ENCODE data around the gene LRRC14B.
"Not testable (repeated sequence)": the region's sequence is repeated elsewhere in the genome, so short reads cannot be mapped to it uniquely, and the experiment has no call there.

LRRC14B gene

DNA sequence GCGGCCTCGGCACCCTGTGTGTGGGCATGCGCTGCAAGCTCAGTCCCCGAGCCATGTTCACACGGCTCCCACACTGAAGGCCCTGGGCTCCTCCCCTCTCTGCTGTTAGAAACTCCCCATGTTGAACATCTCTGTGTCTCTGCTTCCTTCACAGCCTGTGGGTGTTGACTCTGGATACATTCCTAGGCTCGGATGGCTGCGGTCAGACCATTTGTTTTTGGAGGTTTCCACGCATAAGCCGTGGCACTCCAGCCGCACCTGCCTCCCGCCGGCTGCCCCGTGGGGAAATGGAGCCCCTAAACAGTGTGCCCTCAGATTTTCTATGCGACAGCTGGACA lies 31.2 kb upstream of the LRRC14B start:
- DNase-seq (ENCODE audit: low read depth in 2 of 2) = no peak

DNA sequence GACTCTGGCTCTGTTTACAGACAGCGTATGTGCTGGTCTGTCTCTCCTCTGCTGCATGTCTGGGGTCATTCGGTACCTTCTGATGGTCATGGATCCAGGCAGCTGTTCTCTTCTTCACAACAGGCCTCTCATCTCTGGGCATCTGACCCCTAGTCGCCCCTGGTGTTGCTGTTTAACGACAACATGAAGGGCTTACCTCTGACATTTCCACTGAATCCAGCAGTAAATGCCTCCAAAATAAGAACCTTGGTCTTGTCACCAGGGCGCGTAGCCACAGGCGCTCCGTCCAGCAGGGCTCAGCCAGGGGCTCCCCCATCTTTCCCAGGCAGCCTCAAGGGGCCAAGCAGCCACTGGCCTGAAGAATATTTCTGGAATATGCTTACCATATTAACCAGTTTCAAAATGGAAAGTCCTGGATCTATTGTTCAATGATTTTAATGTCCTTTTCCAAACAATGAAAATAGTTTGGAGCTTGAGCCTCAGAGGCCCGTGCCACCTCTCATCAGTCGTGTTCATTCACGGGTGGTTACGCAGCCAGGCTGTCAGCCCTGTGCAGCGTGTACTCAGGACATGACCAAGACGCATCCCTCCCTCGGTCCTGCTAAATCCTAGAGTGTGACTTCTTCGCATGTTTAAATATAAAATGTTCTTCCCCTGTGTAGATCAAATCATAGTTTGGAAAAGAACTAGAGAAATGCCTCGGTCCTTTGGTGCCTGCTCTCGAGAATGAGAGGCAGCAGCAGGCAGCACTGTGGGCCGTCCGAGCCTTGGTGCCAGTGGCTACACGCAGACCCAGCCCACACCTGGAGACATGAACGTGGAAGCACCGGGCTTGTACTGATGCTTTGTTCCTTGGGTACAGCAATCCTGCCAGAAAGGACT lies 30.1 kb upstream of the LRRC14B start:
- no peak for DNase-seq (ENCODE audit: low read depth in 2 of 2)

DNA sequence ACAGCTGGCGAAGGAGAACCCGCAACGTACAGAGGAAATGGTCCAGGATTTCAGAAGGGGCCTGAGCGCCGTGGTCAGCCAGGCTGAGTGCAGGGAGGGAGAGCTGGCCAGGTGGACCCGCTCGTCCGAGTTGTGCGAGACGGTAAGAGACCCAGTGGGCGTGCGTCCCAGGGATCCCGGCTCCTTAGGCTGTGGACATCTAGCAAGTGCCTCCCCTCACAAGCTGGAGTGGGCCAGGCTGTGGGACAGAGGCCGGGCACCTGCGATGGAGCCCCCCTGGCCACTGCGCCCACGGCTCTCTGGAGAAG lies 29.5 kb upstream of the LRRC14B start:
- no peak for DNase-seq (ENCODE audit: low read depth in 2 of 2)

DNA sequence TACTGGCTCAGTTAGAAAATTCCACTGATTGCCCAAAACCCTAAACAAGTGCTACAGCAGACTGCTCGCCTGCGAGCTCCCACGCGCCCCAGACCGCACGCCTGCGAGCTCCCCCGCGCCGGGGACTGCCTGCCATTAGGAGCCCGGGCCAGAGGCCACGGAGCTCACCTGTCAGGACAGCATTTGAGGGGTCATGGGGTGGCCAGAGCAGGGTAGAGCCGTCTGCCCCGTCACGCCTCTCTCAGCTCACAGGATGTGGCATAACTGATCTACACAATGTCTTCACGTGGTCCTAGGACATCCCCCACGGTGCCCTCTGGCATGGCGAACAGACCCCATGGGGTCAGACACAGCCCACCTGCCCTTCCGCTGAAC lies 29.1 kb upstream of the LRRC14B start:
- DNase-seq (ENCODE audit: low read depth in 2 of 2) = no peak

GRCh38 chr5:162565-163337 lies 28.5 kb upstream of the LRRC14B start:
- DNase-seq (ENCODE audit: low read depth in 2 of 2) = no peak

- DNase-seq (ENCODE audit: low read depth in 2 of 2) = no peak
These were observed 28.0 kb upstream of the LRRC14B start for GRCh38 chr5:163338-163620.

GRCh38 chr5:163841-164240 lies 27.5 kb upstream of the LRRC14B start:
- DNase-seq (ENCODE audit: low read depth in 2 of 2) = no peak

DNA sequence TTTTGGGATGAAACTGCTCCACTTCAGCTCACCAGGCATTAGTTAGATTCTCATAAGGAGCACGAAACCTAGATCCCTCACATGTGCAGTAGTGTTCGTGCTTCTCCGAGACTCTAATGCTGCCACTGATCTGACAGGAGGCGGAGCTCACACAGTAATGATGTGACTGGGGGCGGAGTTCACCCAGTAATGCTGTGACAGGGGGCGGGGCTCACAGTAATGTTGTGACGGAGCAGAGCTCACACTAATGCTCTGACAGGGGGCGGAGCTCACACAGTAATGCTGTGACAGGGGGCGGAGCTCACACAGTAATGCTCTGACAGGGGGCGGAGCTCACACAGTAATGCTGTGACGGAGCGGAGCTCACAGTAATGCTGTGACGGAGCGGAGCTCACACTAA lies 27.1 kb upstream of the LRRC14B start:
- no peak for DNase-seq (ENCODE audit: low read depth in 2 of 2)

DNA sequence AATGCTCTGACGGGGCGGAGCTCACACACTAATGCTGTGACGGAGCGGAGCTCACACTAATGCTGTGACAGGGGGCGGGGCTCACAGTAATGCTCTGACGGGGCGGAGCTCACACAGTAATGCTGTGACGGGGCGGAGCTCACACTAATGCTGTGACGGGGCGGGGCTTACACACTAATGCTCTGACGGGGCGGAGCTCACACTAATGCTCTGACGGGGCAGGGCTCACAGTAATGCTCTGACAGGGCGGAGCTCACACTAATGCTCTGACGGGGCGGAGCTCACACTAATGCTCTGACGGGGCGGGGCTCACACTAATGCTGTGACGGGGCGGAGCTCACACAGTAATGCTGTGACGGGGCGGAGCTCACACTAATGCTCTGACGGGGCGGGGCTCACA lies 26.5 kb upstream of the LRRC14B start:
- DNase-seq (ENCODE audit: low read depth in 2 of 2) = not testable (repeated sequence)

GRCh38 chr5:166441-167372 lies 24.6 kb upstream of the LRRC14B start:
- no peak for DNase-seq (ENCODE audit: low read depth in 2 of 2)

GRCh38 chr5:167511-167910 lies 23.8 kb upstream of the LRRC14B start:
- no peak for DNase-seq (ENCODE audit: low read depth in 2 of 2)

DNA sequence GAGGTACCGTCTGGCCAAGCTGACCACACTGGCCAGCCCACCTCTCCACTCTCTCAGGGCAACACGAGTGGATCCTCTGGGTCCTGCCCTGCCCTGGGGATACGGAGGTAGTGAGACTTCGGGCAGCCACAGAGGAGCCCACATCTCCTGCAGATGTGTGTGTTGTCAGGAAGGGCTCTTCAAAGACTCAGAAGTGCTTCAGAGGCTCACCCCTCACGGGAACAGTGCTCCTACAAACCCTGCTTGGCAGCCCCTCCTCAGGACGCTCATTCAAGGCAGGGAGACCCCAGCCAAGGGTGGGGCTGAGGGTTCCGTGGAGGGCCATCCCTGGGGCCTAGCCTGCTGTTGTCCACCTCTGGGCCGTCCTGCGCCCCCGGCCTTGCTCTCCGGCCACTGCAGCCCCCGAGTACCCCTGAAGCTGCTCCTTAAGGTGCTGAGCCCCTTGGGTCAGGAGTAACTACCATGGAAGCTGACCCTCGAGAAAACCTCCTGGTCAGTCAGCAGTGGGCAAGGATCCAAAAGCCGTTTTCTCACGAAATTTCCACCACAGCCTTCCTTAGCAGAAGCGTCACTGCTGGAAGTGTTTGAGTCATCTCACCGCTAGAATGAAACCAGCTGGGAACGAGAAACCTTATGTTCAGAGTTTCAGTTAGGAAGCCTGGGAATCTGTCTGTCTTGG lies 23.2 kb upstream of the LRRC14B start:
- no peak for DNase-seq (ENCODE audit: low read depth in 2 of 2)

DNA sequence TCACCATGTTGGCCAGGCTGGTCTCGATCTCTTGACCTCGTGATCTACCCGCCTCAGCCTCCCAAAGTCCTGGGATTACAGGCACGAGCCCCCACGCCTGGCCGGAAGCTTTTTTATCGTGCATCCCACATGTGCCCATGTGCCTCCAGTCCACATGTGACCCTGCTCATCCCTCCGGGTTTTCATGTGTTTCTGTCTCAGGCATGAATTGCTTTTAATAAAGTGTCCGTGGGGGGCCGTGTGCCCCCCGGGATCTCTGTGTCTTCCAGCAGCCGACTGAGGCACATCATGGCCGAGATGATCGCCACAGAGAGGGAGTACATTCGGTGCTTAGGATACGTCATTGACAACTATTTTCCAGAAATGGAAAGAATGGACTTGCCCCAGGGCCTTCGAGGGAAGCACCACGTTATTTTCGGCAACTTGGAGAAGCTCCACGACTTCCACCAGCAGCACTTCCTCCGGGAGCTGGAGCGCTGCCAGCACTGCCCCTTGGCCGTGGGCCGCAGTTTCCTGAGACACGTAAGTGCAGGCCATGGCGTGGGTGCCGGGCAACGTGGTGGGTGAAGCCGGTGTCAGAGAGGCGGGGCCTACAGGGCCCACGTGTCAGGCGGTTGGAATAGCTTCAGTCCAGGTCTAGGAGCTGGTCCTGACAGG lies 22.1 kb upstream of the LRRC14B start:
- no peak for DNase-seq (ENCODE audit: low read depth in 2 of 2)

- DNase-seq (ENCODE audit: low read depth in 2 of 2) = no peak
These were observed 21.6 kb upstream of the LRRC14B start for GRCh38 chr5:169728-170094.

- DNase-seq (ENCODE audit: low read depth in 2 of 2) = no peak
These were observed 20.1 kb upstream of the LRRC14B start for GRCh38 chr5:170971-171800.

DNA sequence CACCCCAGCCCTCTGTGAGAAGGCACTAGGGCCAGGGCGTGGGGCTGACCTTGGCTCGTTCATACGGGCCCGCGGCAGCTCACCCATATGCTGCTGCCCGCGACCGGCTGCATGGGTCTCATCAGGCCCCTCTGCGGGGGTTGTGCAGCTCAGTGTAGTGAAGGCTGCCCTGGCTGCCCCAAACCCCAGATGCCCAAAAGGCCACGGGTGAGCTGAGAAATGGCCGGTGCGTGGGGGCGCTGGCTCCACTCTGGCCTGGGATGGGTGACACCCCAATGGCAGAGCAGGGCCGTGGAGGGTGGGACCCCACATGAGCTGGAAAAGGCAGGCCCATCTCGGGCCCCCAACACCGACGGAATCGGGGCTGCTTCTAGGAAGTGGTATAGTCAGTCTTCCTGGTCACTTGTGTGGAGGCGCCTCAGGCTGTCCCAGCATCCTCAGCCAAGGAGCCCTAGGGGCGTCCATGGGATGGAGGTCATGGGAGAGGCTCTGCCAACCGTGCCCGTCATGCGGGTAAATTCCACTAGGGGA lies 19.4 kb upstream of the LRRC14B start:
- DNase-seq (ENCODE audit: low read depth in 2 of 2) = no peak

GRCh38 chr5:172421-172820 lies 18.9 kb upstream of the LRRC14B start:
- no peak for DNase-seq (ENCODE audit: low read depth in 2 of 2)

DNA sequence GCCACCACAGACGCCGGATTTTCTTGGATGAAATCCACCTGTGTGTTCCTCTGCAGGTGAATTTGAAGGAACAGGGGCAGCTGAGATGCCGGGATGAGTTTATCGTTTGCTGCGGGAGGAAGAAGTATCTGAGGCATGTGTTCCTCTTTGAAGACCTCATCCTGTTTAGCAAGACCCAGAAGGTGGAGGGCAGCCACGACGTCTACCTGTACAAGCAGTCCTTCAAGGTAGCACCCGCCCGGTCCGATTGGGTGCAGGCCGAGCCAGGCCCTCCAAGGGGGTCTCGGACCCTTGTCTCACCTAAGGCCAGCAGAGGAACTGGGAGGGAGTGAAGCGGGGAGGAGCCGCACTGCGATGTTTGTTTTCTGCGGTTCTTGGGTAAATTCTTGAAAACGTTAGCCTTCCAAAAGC lies 18.4 kb upstream of the LRRC14B start:
- DNase-seq (ENCODE audit: low read depth in 2 of 2) = no peak

- DNase-seq (ENCODE audit: low read depth in 2 of 2) = no peak
These were observed 17.7 kb upstream of the LRRC14B start for GRCh38 chr5:173392-174290.

- DNase-seq (ENCODE audit: low read depth in 2 of 2) = no peak
These were observed 17.0 kb upstream of the LRRC14B start for GRCh38 chr5:174291-174600.

Measured in activated CD8-positive, alpha-beta memory T cell treated with anti-CD3 and anti-CD28 coated beads for 4 hours (primary cell).